HEK293T (cell line): ENCODE results near the gene C2CD2.

Experiments
- ARNT ChIP-seq: fragments of 450-650 bp; IDR thresholded peaks from 2 replicates; pipeline ENCODE4 v1.6.1; 2017; ENCODE audit warnings: mild to moderate bottlenecking
- ELF4 ChIP-seq: fragments of 450-650 bp; IDR thresholded peaks from 2 replicates; pipeline ENCODE4 v1.6.1; 2017; ENCODE audit warnings: antibody characterized with exemption
- FOXA1 ChIP-seq: fragments of 450-650 bp; IDR thresholded peaks from 2 replicates; pipeline ENCODE4 v1.6.1; 2016; ENCODE audit warnings: mild to moderate bottlenecking
- FOXK2 ChIP-seq: fragments of 450-650 bp; IDR thresholded peaks from 2 replicates; pipeline ENCODE4 v1.6.1; 2016; ENCODE audit warnings: mild to moderate bottlenecking
- HDGF ChIP-seq: fragments of 450-650 bp; IDR thresholded peaks from 2 replicates; pipeline ENCODE4 v1.6.1; 2017; ENCODE audit warnings: antibody characterized with exemption, borderline replicate concordance
- LEF1 ChIP-seq: fragments of 450-650 bp; IDR thresholded peaks from 2 replicates; pipeline ENCODE4 v1.6.1; 2017; ENCODE audit warnings: mild to moderate bottlenecking, borderline replicate concordance
- NFRKB ChIP-seq: fragments of 450-650 bp; IDR thresholded peaks from 2 replicates; pipeline ENCODE4 v1.6.1; 2016; ENCODE audit warnings: mild to moderate bottlenecking, moderate library complexity
- PKNOX1 ChIP-seq: fragments of 450-650 bp; IDR thresholded peaks from 2 replicates; pipeline ENCODE4 v1.6.1; 2016
- TARDBP ChIP-seq: fragments of 450-650 bp; IDR thresholded peaks from 2 replicates; pipeline ENCODE4 v1.6.1; 2016

GRCh38 chr21:41894511-41894910 lies 59.3 kb downstream of the C2CD2 start:
- no peak for TF ChIP-seq ARNT
- no peak for TF ChIP-seq ELF4
- TF ChIP-seq NFRKB, result no peak
- no peak for TF ChIP-seq LEF1
- TF ChIP-seq FOXK2, result no peak
- TF ChIP-seq HDGF, result no peak
- no peak for TF ChIP-seq TARDBP
- no peak for TF ChIP-seq FOXA1
- TF ChIP-seq PKNOX1, result no peak
